ENCODE results near the gene SDHAF3.

DNA sequence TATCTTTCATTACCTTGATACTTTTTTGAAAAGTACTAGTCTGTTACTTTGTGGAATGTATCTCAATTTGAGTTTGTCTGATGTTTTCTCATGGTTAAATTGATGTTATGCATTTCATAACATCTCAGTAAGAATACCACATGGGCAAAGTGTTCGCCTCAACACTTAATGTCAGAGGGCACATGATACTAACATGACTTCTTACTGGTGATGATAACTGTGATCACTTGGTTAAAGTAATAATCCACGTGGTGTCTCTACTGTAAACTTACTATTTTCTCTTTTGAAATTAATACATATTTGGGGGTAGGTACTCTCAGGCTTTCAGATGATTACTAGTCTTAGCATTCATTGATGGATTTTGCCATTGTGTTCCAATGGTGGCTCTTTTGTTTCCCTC is 2.2 kb downstream of the SDHAF3 start:
- TF ChIP-seq, protein P1, sequence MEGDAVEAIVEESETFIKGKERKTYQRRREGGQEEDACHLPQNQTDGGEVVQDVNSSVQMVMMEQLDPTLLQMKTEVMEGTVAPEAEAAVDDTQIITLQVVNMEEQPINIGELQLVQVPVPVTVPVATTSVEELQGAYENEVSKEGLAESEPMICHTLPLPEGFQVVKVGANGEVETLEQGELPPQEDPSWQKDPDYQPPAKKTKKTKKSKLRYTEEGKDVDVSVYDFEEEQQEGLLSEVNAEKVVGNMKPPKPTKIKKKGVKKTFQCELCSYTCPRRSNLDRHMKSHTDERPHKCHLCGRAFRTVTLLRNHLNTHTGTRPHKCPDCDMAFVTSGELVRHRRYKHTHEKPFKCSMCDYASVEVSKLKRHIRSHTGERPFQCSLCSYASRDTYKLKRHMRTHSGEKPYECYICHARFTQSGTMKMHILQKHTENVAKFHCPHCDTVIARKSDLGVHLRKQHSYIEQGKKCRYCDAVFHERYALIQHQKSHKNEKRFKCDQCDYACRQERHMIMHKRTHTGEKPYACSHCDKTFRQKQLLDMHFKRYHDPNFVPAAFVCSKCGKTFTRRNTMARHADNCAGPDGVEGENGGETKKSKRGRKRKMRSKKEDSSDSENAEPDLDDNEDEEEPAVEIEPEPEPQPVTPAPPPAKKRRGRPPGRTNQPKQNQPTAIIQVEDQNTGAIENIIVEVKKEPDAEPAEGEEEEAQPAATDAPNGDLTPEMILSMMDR (IDR thresholded peaks at IDR 0.05; ENCODE audit: low read depth, low read length, missing input control), result no peak
- TF ChIP-seq SP1 (IDR thresholded peaks at IDR 0.05) (no peak), RAD21 (IDR thresholded peaks at IDR 0.05) (no peak)
